K562 (cell line): ENCODE data around the gene LSP1. TPM values are rescaled to one million over a fixed set of nuclear protein-coding genes. Genes with fewer than 3 reads are reported as not detected.

Experiments used
- ATAC-seq: fragments of 200-7000 bp; cut with Tn5 transposase; 3 replicates; pipeline ENCODE4 v1.9.1; 2020; ENCODE audit warnings: moderate library complexity
- BruUV-seq: library from RNA; stranded (reverse); fragments of 400-500 nt; replicated peaks from 2 replicates; lab custom pipeline; 2021; lab: Mats Ljungman, UMichigan
- CTCF ChIA-PET: fragments of 300-600 bp; formaldehyde crosslinking; extraction: SDS; loops from one replicate; lab custom pipeline; 2021; ENCODE audit warnings: low intra/inter-chr PET ratio; lab: Yijun Ruan, JAX
- POLR2A ChIA-PET: fragments of 300-600, 350-650 bp; sonication (Branson Sonifier 250); formaldehyde crosslinking; extraction: SDS; loops from one replicate; lab custom pipeline; 2021; ENCODE audit warnings: antibody characterized with exemption, inconsistent platforms; lab: Yijun Ruan, JAX
- DNase-seq, 4 experiments: peaks; one replicate each; pipeline versions ENCODE4 v3.0.0 to v3.0.0-alpha.2; 2011 to 2018; ENCODE audit warnings: low spot score in 3 of 4, mixed read lengths in 3 of 4; ENCODE audit errors: extremely low read depth in 1 of 4
- FAIRE-seq: peaks from 2 replicates; lab custom pipeline; 2011; peaks lifted over from hg19 to GRCh38; lab: Jason Lieb, UNC
- H2AFZ ChIP-seq: 2 replicates; pipeline ENCODE4 v1.6.0; 2011; ENCODE audit warnings: low read depth, low read length, control low read depth, inconsistent platforms
- H3K27ac ChIP-seq: fragments of 200-600 bp; 3 replicates; pipeline ENCODE4 v1.8.0; 2011; ENCODE audit warnings: low read depth, mild to moderate bottlenecking, control low read depth, inconsistent platforms, low read length, moderate library complexity, mixed read lengths; ENCODE audit errors: extremely low read depth
- H3K27me3 ChIP-seq, 2 experiments: fragments of 300-600 bp in 1 of 2; 2 replicates in 1 of 2; 3 replicates in 1 of 2; pipeline versions ENCODE4 v1.6.0 to v1.8.0; 2011; ENCODE audit warnings: inconsistent platforms in 2 of 2, low read length in 2 of 2, mild to moderate bottlenecking in 1 of 2, mixed read lengths in 1 of 2, moderate library complexity in 1 of 2; ENCODE audit not compliant: control insufficient read depth in 2 of 2, insufficient read depth in 2 of 2
- H3K36me3 ChIP-seq: fragments of 300-600 bp; 3 replicates; pipeline ENCODE4 v1.8.0; 2011; ENCODE audit warnings: mild to moderate bottlenecking, low read length, inconsistent platforms; ENCODE audit not compliant: control insufficient read depth, insufficient read depth
- H3K4me1 ChIP-seq, 2 experiments: fragments of 200-600 bp in 1 of 2; replicated peaks in 1 of 2; 2 replicates in 1 of 2; 3 replicates in 1 of 2; pipeline versions ENCODE4 v1.5.1 to v1.8.0; 2011; ENCODE audit warnings: inconsistent platforms in 2 of 2, low read length in 2 of 2, mild to moderate bottlenecking in 1 of 2, mixed read lengths in 1 of 2, moderate library complexity in 1 of 2; ENCODE audit not compliant: control insufficient read depth in 2 of 2, insufficient read depth in 2 of 2
- H3K4me2 ChIP-seq: 2 replicates; pipeline ENCODE4 v1.6.1; 2011; ENCODE audit warnings: low read length, control low read depth, inconsistent platforms, mixed read lengths; ENCODE audit not compliant: insufficient read depth
- H3K4me3 ChIP-seq: fragments of 200-600 bp; sonication (generic), shearing (Covaris generic); 2 replicates; pipeline ENCODE4 v1.5.1; 2016; ENCODE audit warnings: control low read depth, inconsistent platforms
- H3K79me2 ChIP-seq: fragments of 200-600 bp; 3 replicates; pipeline ENCODE4 v1.8.0; 2011; ENCODE audit warnings: low read length, inconsistent platforms; ENCODE audit not compliant: control insufficient read depth, insufficient read depth
- H3K9ac ChIP-seq, 2 experiments: 2 replicates each; pipeline versions ENCODE4 v1.6.0 to v1.6.1; 2011; ENCODE audit warnings: low read depth in 2 of 2, low read length in 2 of 2, control low read depth in 1 of 2, inconsistent platforms in 1 of 2, mild to moderate bottlenecking in 1 of 2, mixed read lengths in 1 of 2; ENCODE audit not compliant: insufficient read depth in 1 of 2
- H3K9me1 ChIP-seq: one replicate; pipeline ENCODE4 v1.6.0; 2011; ENCODE audit warnings: inconsistent platforms, mild to moderate bottlenecking, low read length, moderate library complexity; ENCODE audit not compliant: control insufficient read depth, insufficient read depth
- H3K9me3 ChIP-seq: replicated peaks from 2 replicates; pipeline ENCODE4 v1.5.1; 2011; ENCODE audit warnings: low read depth, low read length, inconsistent platforms; ENCODE audit not compliant: control insufficient read depth, insufficient read depth
- H4K20me1 ChIP-seq: replicated peaks from 2 replicates; pipeline ENCODE4 v1.6.1; 2011; ENCODE audit warnings: low read length, inconsistent platforms, mixed read lengths; ENCODE audit not compliant: control insufficient read depth, insufficient read depth
- CTCF ChIP-seq, 3 experiments: IDR thresholded peaks in 2 of 3; conservative IDR thresholded peaks in 1 of 3; 2 replicates each; pipeline ENCODE4 v1.5.1; 2011 to 2012; ENCODE audit warnings: low read length in 3 of 3, mild to moderate bottlenecking in 3 of 3, control low read depth in 2 of 3, improper control_type of control experiment in 1 of 3, inconsistent platforms in 1 of 3, low read depth in 1 of 3, mixed read lengths in 1 of 3, moderate library complexity in 1 of 3; ENCODE audit not compliant: insufficient read depth in 2 of 3
- MXI1 ChIP-seq: IDR thresholded peaks from 2 replicates; pipeline ENCODE4 v1.6.1; 2011; ENCODE audit warnings: low read depth, mild to moderate bottlenecking, improper control_type of control experiment, low read length
- WGBS: fragments of 100-300 bp; shearing (Covaris generic); methylation state at CpG from one replicate; pipeline ENCODE4 v1.1.6; 2016; ENCODE audit warnings: low coverage, mixed read lengths; ENCODE audit not compliant: insufficient coverage; ENCODE audit errors: missing lambda C conversion rate; 5-methylcytosine and 5-hydroxymethylcytosine counted together
- in situ Hi-C: fragments of 300-500 bp; cut with MboI; formaldehyde crosslinking; loops from 4 replicates; pipeline ENCODE4 v1.15.0; 2018; ENCODE audit warnings: inconsistent platforms, mixed read lengths
- intact Hi-C: fragments of 100-400 bp; cut with micrococcal nuclease; formaldehyde crosslinking; loops from 2 replicates; pipeline ENCODE4 v1.14.2; 2022
- polyA plus RNA-seq, 8 experiments: library from polyadenylated mRNA; depleted of rRNA in 4 of 8; stranded (reverse) in 5 of 8; unstranded in 3 of 8; fragments of >200 nt; fragmentation: Nextera tagmentation in 2 of 8; fragmentation: Illumina TruSeq in 1 of 8; extraction: Ambion mirVana in 2 of 8; extraction: Trizol in 1 of 8; gene quantifications; 2 replicates each; pipeline versions ENCODE4 v1.2.1 to v1.2.3, GENCODE V29; 2011 to 2014; ENCODE audit warnings: inconsistent platforms in 1 of 8, missing spikeins in 1 of 8
- total RNA-seq, 7 experiments: library from RNA; depleted of rRNA in 6 of 7; stranded (reverse); fragments of >200 nt in 6 of 7; fragmentation: Illumina TruSeq in 2 of 7; extraction: Trizol in 2 of 7; gene quantifications; 2 replicates each; pipeline versions ENCODE4 v1.2.1 to v1.2.3, GENCODE V29; 2011 to 2021; ENCODE audit warnings: low replicate concordance in 1 of 7

LSP1 gene
- total and polyA plus RNA-seq, 9 of the 15 experiments (the other 6 are each of a cell fraction or from before 2014, with no cell fraction given), result 0.08 to 2.9 (median 0.65) TPM; not detected in 2

DNA sequence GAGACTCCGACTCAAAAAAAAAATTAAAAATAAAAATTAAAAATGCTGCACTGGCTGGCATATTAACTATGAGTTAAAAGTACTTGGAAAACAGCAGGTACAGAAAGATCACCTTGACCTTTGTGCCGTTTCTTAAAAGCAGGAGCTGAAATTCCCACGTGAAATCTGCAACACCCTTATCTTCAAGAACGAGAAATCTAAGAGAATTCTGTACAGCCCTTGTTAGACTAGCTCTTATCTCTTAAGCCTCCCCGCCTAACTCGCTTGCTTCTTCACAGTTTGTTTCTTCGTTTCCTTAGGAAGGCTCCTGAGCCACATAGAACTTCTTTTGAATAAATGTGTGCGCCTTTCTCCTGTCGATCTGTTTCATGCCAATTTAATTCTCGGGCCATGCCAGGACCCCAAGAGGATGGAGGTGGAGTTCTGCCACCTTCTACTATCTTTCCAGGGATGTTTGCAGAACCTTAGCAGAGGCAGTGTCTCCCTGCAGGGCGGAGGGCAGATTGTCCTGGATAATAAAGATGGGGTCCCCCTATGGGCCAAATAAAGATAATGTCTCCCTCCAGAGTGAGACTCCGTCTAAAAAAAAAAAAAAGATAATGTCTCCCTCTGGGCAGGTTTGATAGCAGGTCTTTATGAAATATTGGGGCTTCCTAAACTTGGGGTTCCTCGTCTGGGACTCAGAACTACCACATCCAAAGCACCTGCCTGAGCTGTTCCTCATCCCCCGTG, 45.5 kb upstream of the LSP1 start:
- 3% methylated on average over 14 of the region's 14 CpGs for WGBS
- ChIA-PET POLR2A (interaction anchor here (0.6 kb wide), 1 partner anchor 33 kb away, joined by 4 read pairs; no protein-coding TSS in a partner anchor), CTCF (no interaction called here)

More for the DNA sequence above, 45.5 kb upstream of the LSP1 start:
- intact Hi-C loops (no loop called here), in situ Hi-C loops (no loop called here)
- Histone ChIP-seq H3K4me1 (peaks cover 0 to 4% of the 10 kb centered on the region in 2 experiments; a peak in 1 of 5 replicates), H3K9ac (no peak overlapping the region), H3K27ac (no peak overlapping the region), H3K4me2 (no peak overlapping the region), H3K36me3 (no peaks in the 10 kb centered on the region), H3K4me3 (no peak overlapping the region), H4K20me1 (peaks cover 2% of the 10 kb centered on the region; the same call in 1 of the 2 replicates), H2AFZ (no peak overlapping the region), H3K27me3 (peaks cover 38 to 56% of the 10 kb centered on the region in 2 experiments), H3K9me3 (no peaks in the 10 kb centered on the region; the same call in 1 of the 2 replicates), H3K79me2 (no peaks in the 10 kb centered on the region), H3K9me1 (no peaks in the 10 kb centered on the region)
- ATAC-seq, result no peak
- no peak for FAIRE-seq
- TF ChIP-seq MXI1, result no peak
- TF ChIP-seq CTCF (IDR thresholded peaks at IDR 0.05 in 2 of 3, conservative IDR thresholded peaks at IDR 0.05 in 1 of 3; ENCODE audit: insufficient read depth in 2 of 3, low read depth in 1 of 3, low read length in 3 of 3), result peak; percentile 10 to 24 (median 18); a peak in 1 of 6 replicates
- no TSS peak for BruUV-seq
- DNase-seq, result peak in 2 of 4 experiments; percentile 39 to 44
